K562 (cell line): ENCODE measurements around the gene WTAP. TPM values are rescaled to one million over a fixed set of nuclear protein-coding genes. Genes with fewer than 3 reads are reported as not detected.

Experiments
- ATAC-seq: fragments of 200-7000 bp; cut with Tn5 transposase; 3 replicates; pipeline ENCODE4 v1.9.1; 2020; ENCODE audit warnings: moderate library complexity
- BruUV-seq: library from RNA; stranded (reverse); fragments of 400-500 nt; replicated peaks from 2 replicates; lab custom pipeline; 2021; lab: Mats Ljungman, UMichigan
- CTCF ChIA-PET: fragments of 300-600 bp; formaldehyde crosslinking; extraction: SDS; loops from one replicate; lab custom pipeline; 2021; ENCODE audit warnings: low intra/inter-chr PET ratio; lab: Yijun Ruan, JAX
- POLR2A ChIA-PET: fragments of 300-600, 350-650 bp; sonication (Branson Sonifier 250); formaldehyde crosslinking; extraction: SDS; loops from one replicate; lab custom pipeline; 2021; ENCODE audit warnings: antibody characterized with exemption, inconsistent platforms; lab: Yijun Ruan, JAX
- DNase-seq, 4 experiments: peaks; one replicate each; pipeline versions ENCODE4 v3.0.0 to v3.0.0-alpha.2; 2011 to 2018; ENCODE audit warnings: low spot score in 3 of 4, mixed read lengths in 3 of 4; ENCODE audit errors: extremely low read depth in 1 of 4
- FAIRE-seq: peaks from 2 replicates; lab custom pipeline; 2011; peaks lifted over from hg19 to GRCh38; lab: Jason Lieb, UNC
- H2AFZ ChIP-seq: 2 replicates; pipeline ENCODE4 v1.6.0; 2011; ENCODE audit warnings: low read depth, low read length, control low read depth, inconsistent platforms
- H3K27ac ChIP-seq: fragments of 200-600 bp; 3 replicates; pipeline ENCODE4 v1.8.0; 2011; ENCODE audit warnings: low read depth, mild to moderate bottlenecking, control low read depth, inconsistent platforms, low read length, moderate library complexity, mixed read lengths; ENCODE audit errors: extremely low read depth
- H3K27me3 ChIP-seq, 2 experiments: fragments of 300-600 bp in 1 of 2; 2 replicates in 1 of 2; 3 replicates in 1 of 2; pipeline versions ENCODE4 v1.6.0 to v1.8.0; 2011; ENCODE audit warnings: inconsistent platforms in 2 of 2, low read length in 2 of 2, mild to moderate bottlenecking in 1 of 2, mixed read lengths in 1 of 2, moderate library complexity in 1 of 2; ENCODE audit not compliant: control insufficient read depth in 2 of 2, insufficient read depth in 2 of 2
- H3K36me3 ChIP-seq: fragments of 300-600 bp; 3 replicates; pipeline ENCODE4 v1.8.0; 2011; ENCODE audit warnings: mild to moderate bottlenecking, low read length, inconsistent platforms; ENCODE audit not compliant: control insufficient read depth, insufficient read depth
- H3K4me1 ChIP-seq, 2 experiments: fragments of 200-600 bp in 1 of 2; replicated peaks in 1 of 2; 2 replicates in 1 of 2; 3 replicates in 1 of 2; pipeline versions ENCODE4 v1.5.1 to v1.8.0; 2011; ENCODE audit warnings: inconsistent platforms in 2 of 2, low read length in 2 of 2, mild to moderate bottlenecking in 1 of 2, mixed read lengths in 1 of 2, moderate library complexity in 1 of 2; ENCODE audit not compliant: control insufficient read depth in 2 of 2, insufficient read depth in 2 of 2
- H3K4me2 ChIP-seq: 2 replicates; pipeline ENCODE4 v1.6.1; 2011; ENCODE audit warnings: low read length, control low read depth, inconsistent platforms, mixed read lengths; ENCODE audit not compliant: insufficient read depth
- H3K4me3 ChIP-seq: fragments of 200-600 bp; sonication (generic), shearing (Covaris generic); 2 replicates; pipeline ENCODE4 v1.5.1; 2016; ENCODE audit warnings: control low read depth, inconsistent platforms
- H3K79me2 ChIP-seq: fragments of 200-600 bp; 3 replicates; pipeline ENCODE4 v1.8.0; 2011; ENCODE audit warnings: low read length, inconsistent platforms; ENCODE audit not compliant: control insufficient read depth, insufficient read depth
- H3K9ac ChIP-seq, 2 experiments: 2 replicates each; pipeline versions ENCODE4 v1.6.0 to v1.6.1; 2011; ENCODE audit warnings: low read depth in 2 of 2, low read length in 2 of 2, control low read depth in 1 of 2, inconsistent platforms in 1 of 2, mild to moderate bottlenecking in 1 of 2, mixed read lengths in 1 of 2; ENCODE audit not compliant: insufficient read depth in 1 of 2
- H3K9me1 ChIP-seq: one replicate; pipeline ENCODE4 v1.6.0; 2011; ENCODE audit warnings: inconsistent platforms, mild to moderate bottlenecking, low read length, moderate library complexity; ENCODE audit not compliant: control insufficient read depth, insufficient read depth
- H3K9me3 ChIP-seq: replicated peaks from 2 replicates; pipeline ENCODE4 v1.5.1; 2011; ENCODE audit warnings: low read depth, low read length, inconsistent platforms; ENCODE audit not compliant: control insufficient read depth, insufficient read depth
- H4K20me1 ChIP-seq: replicated peaks from 2 replicates; pipeline ENCODE4 v1.6.1; 2011; ENCODE audit warnings: low read length, inconsistent platforms, mixed read lengths; ENCODE audit not compliant: control insufficient read depth, insufficient read depth
- CEBPB ChIP-seq: fragments of 450-650 bp; IDR thresholded peaks from 2 replicates; pipeline ENCODE4 v1.6.1; 2016; ENCODE audit warnings: missing genetic modification characterization, missing compliant biosample characterization
- HMBOX1 ChIP-seq: sonication (generic); IDR thresholded peaks from 2 replicates; pipeline ENCODE4 v1.6.1; 2016
- SIN3A ChIP-seq, 2 experiments: fragments of 150-350 bp in 1 of 2; IDR thresholded peaks; 2 replicates each; pipeline ENCODE4 v1.6.1; 2011 to 2016; ENCODE audit warnings: borderline replicate concordance in 2 of 2, low read depth in 2 of 2, low read length in 2 of 2, mild to moderate bottlenecking in 2 of 2, moderate library complexity in 2 of 2; ENCODE audit not compliant: control insufficient read depth in 1 of 2
- SIX5 ChIP-seq, 2 experiments: IDR thresholded peaks; 2 replicates each; pipeline ENCODE4 v1.6.1; 2011; ENCODE audit warnings: low read length in 2 of 2, borderline replicate concordance in 1 of 2, low read depth in 1 of 2, mild to moderate bottlenecking in 1 of 2, moderate library complexity in 1 of 2; ENCODE audit not compliant: insufficient read depth in 1 of 2
- WGBS: fragments of 100-300 bp; shearing (Covaris generic); methylation state at CpG from one replicate; pipeline ENCODE4 v1.1.6; 2016; ENCODE audit warnings: low coverage, mixed read lengths; ENCODE audit not compliant: insufficient coverage; ENCODE audit errors: missing lambda C conversion rate; 5-methylcytosine and 5-hydroxymethylcytosine counted together
- in situ Hi-C: fragments of 300-500 bp; cut with MboI; formaldehyde crosslinking; loops from 4 replicates; pipeline ENCODE4 v1.15.0; 2018; ENCODE audit warnings: inconsistent platforms, mixed read lengths
- intact Hi-C: fragments of 100-400 bp; cut with micrococcal nuclease; formaldehyde crosslinking; loops from 2 replicates; pipeline ENCODE4 v1.14.2; 2022
- polyA plus RNA-seq, 8 experiments: library from polyadenylated mRNA; depleted of rRNA in 4 of 8; stranded (reverse) in 5 of 8; unstranded in 3 of 8; fragments of >200 nt; fragmentation: Nextera tagmentation in 2 of 8; fragmentation: Illumina TruSeq in 1 of 8; extraction: Ambion mirVana in 2 of 8; extraction: Trizol in 1 of 8; gene quantifications; 2 replicates each; pipeline versions ENCODE4 v1.2.1 to v1.2.3, GENCODE V29; 2011 to 2014; ENCODE audit warnings: inconsistent platforms in 1 of 8, missing spikeins in 1 of 8
- total RNA-seq, 7 experiments: library from RNA; depleted of rRNA in 6 of 7; stranded (reverse); fragments of >200 nt in 6 of 7; fragmentation: Illumina TruSeq in 2 of 7; extraction: Trizol in 2 of 7; gene quantifications; 2 replicates each; pipeline versions ENCODE4 v1.2.1 to v1.2.3, GENCODE V29; 2011 to 2021; ENCODE audit warnings: low replicate concordance in 1 of 7

The WTAP gene
- total and polyA plus RNA-seq, 9 of the 15 experiments (the other 6 are each of a cell fraction or from before 2014, with no cell fraction given): 52.4 to 156 (median 110) TPM

DNA sequence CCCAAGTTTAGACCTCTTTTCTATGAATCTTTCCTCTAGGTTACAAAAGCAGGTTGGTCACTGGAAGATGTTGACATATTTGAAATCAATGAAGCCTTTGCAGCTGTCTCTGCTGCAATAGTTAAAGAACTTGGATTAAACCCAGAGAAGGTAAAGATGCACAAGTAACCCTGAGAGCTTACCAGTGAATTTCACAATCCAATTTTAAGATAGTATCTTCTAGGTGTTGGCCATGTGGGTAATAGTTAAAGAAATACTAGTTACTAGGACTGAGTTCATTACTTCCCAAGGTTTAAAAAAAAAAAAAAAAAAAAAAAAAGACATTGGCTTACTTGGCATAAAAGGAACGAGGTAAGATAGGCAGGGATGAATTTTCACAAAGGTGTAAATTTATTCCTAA lies 50.8 kb downstream of the WTAP start:
- 100% methylated on average over 1 of the region's 1 CpG for WGBS
- H3K4me1 ChIP-seq: 0 out of 5 replicates have a peak, but pooled peaks cover 0 to 4% of the 10 kb centered on the region in 2 experiments
- H4K20me1 ChIP-seq: peaks cover 11% of the 10 kb centered on the region
- H3K4me3 ChIP-seq: no peak overlapping the region
- no TSS peak for BruUV-seq
- H3K9ac ChIP-seq: no peak overlapping the region
- H2AFZ ChIP-seq: no peak overlapping the region
- H3K36me3 ChIP-seq: peaks cover 100% of the 10 kb centered on the region
- ChIA-PET CTCF (no interaction called here), POLR2A (interaction anchor here (1.3 to 4.1 kb wide), 3 partner anchors 11 to 17 kb away, joined by 4 to 20 read pairs (median 12); partner anchors contain the start of genes MRPL18 and TCP1)
- H3K9me3 ChIP-seq: no peaks in the 10 kb centered on the region
- ATAC-seq: peak; percentile 9
- FAIRE-seq: no peak
- H3K27ac ChIP-seq: no peak overlapping the region
- H3K9me1 ChIP-seq: no peaks in the 10 kb centered on the region
- peaks cover 24% of the 10 kb centered on the region for H3K79me2 ChIP-seq
- no peak overlapping the region for H3K4me2 ChIP-seq
- 0 out of 4 replicates have a peak, but pooled peaks of 1 of the 2 experiments have one; percentile 30 for TF ChIP-seq SIN3A (IDR thresholded peaks at IDR 0.05; ENCODE audit: borderline replicate concordance in 2 of 2, control insufficient read depth in 1 of 2, low read depth in 2 of 2, low read length in 2 of 2)
- no peak for TF ChIP-seq SIX5 (IDR thresholded peaks at IDR 0.05; ENCODE audit: borderline replicate concordance in 1 of 2, insufficient read depth in 1 of 2, low read depth in 1 of 2, low read length in 2 of 2)
- TF ChIP-seq CEBPB (tag): peak; percentile 45; the same call in 1 of the 2 replicates
- TF ChIP-seq HMBOX1: peak; percentile 58
- in situ Hi-C loops (no loop called here), intact Hi-C loops (no loop called here)
- no peaks in the 10 kb centered on the region for H3K27me3 ChIP-seq
- no peak for DNase-seq
